Stomach (tissue), 9 donors: ENCODE data around the gene STK24. TPM values are rescaled to one million over a fixed set of nuclear protein-coding genes. Genes with fewer than 3 reads are reported as not detected.

Experiments
- DNase-seq, 2 donors: peaks; one replicate each; pipeline versions ENCODE4 v3.0.0 to v3.0.0-alpha.2; 2013 to 2019
- H3K27ac ChIP-seq, 5 donors: fragments of 200-600 bp in 4 of 5; sonication (generic) in 4 of 5; one replicate each; pipeline ENCODE4 v1.5.1; 2013 to 2019; ENCODE audit warnings: mild to moderate bottlenecking in 1 of 5, moderate library complexity in 1 of 5
- H3K27me3 ChIP-seq, 3 donors: fragments of 200-600 bp; sonication (generic); one replicate each; pipeline ENCODE4 v1.5.1; 2017 to 2019; ENCODE audit warnings: mixed run types in 1 of 3
- H3K36me3 ChIP-seq, 4 donors: fragments of 200-600 bp; sonication (generic); 1 replicate in 3 of 4; 2 replicates in 1 of 4; pipeline ENCODE4 v1.5.1; 2016 to 2019
- H3K4me1 ChIP-seq, 4 donors: fragments of 200-600 bp; sonication (generic); one replicate each; pipeline ENCODE4 v1.5.1; 2016 to 2019
- H3K4me3 ChIP-seq, 4 donors: fragments of 200-600 bp; sonication (generic) in 3 of 4; one replicate each; pipeline ENCODE4 v1.5.1; 2016 to 2019; ENCODE audit warnings: mild to moderate bottlenecking in 1 of 4
- H3K9me3 ChIP-seq, 4 donors: fragments of 200-600 bp; sonication (generic); one replicate each; pipeline ENCODE4 v1.5.1; 2016 to 2019
- CTCF ChIP-seq, 7 experiments: fragments of 450-650 bp in 4 of 7; fragments of 200-600 bp in 3 of 7; sonication (generic) in 3 of 7; IDR thresholded peaks; one replicate each; pipeline ENCODE4 v1.5.1; 2016 to 2019; ENCODE audit warnings: antibody characterized with exemption in 7 of 7, control low read depth in 2 of 7, mild to moderate bottlenecking in 1 of 7
- EP300 ChIP-seq: sonication (generic); formaldehyde crosslinking; IDR thresholded peaks from one replicate; pipeline ENCODE4 v1.6.1; 2017; ENCODE audit warnings: antibody characterized with exemption
- POLR2A ChIP-seq, 4 donors: fragments of 450-650 bp; IDR thresholded peaks; one replicate each; pipeline ENCODE4 v1.6.1; 2016; ENCODE audit warnings: antibody characterized with exemption in 4 of 4, control low read depth in 2 of 4, mild to moderate bottlenecking in 1 of 4, moderate library complexity in 1 of 4
- POLR2AphosphoS5 ChIP-seq, 3 donors: sonication (generic); formaldehyde crosslinking; IDR thresholded peaks; one replicate each; pipeline ENCODE4 v1.6.1; 2016; ENCODE audit warnings: antibody characterized with exemption in 3 of 3
- WGBS, 5 donors: extraction: QIAGEN DNeasy Blood & Tissue Kit in 3 of 5; methylation state at CpG; one replicate each; pipeline versions ENCODE4 v1.1.5 to v1.1.7; 2013 to 2018; 5-methylcytosine and 5-hydroxymethylcytosine counted together
- intact Hi-C: fragments of 100-400 bp; cut with DNase I; formaldehyde crosslinking; loops from one replicate; pipeline ENCODE4 v1.15.1; 2023; ENCODE audit warnings: low total_unique reads
- polyA plus RNA-seq, 3 donors: library from polyadenylated mRNA; stranded (reverse); fragments of 200-250 nt; gene quantifications; one replicate each; pipeline ENCODE4 v1.2.3, GENCODE V29; 2013
- total RNA-seq, 5 donors: library from RNA; depleted of rRNA; stranded (reverse); fragments of >200 nt; gene quantifications; one replicate each; pipeline versions ENCODE4 v1.1.0 to v1.2.3, GENCODE V29; 2014 to 2016
- donor health status: healthy with polysubstance abuse.
- donor health status: Bipolar disorder and iron deficiency.
- donor health status: healthy.

The STK24 gene
- total and polyA plus RNA-seq, 8 donors, result 33.0 to 139 (median 59.5) TPM

DNA sequence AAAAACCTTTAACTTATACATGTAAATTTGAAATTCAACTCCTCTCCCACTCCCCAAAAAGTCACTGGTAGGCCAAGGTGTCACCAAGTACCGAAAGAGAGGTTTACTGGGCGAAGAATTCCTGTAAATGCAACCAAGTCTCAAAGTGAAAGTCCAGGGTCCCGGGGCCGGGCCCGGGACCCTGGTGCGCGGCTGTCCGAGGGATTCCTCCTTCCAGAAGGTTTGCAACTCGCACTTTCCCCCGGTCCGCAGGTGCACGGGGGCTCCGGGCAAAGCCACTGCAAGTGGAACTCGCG is 1.1 kb downstream of the STK24 start:
- no peaks in the 10 kb centered on the region for H3K36me3 ChIP-seq
- no peaks in the 10 kb centered on the region for H3K27me3 ChIP-seq
- no peak for DNase-seq
- intact Hi-C loops, result no loop called here
- peak overlapping the region; percentile 94 to 99 (median 98) for H3K27ac ChIP-seq
- TF ChIP-seq CTCF (IDR thresholded peaks at IDR 0.05), result no peak
- TF ChIP-seq POLR2A (IDR thresholded peaks at IDR 0.05), result no peak
- TF ChIP-seq EP300, result no peak
- no peak for TF ChIP-seq POLR2AphosphoS5 (IDR thresholded peaks at IDR 0.05)
- WGBS, 5 donors, result 0 to 1% (median 0%) methylated on average over 15 of the region's 15 CpGs
- H3K4me3 ChIP-seq, result peak overlapping the region; percentile 77 to 96 (median 92)
- no peaks in the 10 kb centered on the region for H3K9me3 ChIP-seq
- H3K4me1 ChIP-seq, result peaks cover 20 to 69% (median 60%) of the 10 kb centered on the region in 4 donors

- intact Hi-C loops, result no loop called here
- peaks cover 25 to 75% (median 66%) of the 10 kb centered on the region in 4 donors for H3K4me1 ChIP-seq
- no peaks in the 10 kb centered on the region for H3K9me3 ChIP-seq
- peak overlapping the region; percentile 77 to 96 (median 92) for H3K4me3 ChIP-seq
- peak overlapping the region; percentile 94 to 99 (median 98) for H3K27ac ChIP-seq
- WGBS, 5 donors, result 17 to 23% (median 19%) methylated on average over 12 of the region's 12 CpGs
- no peaks in the 10 kb centered on the region for H3K36me3 ChIP-seq
- TF ChIP-seq POLR2AphosphoS5 (IDR thresholded peaks at IDR 0.05), result no peak
- no peak for TF ChIP-seq EP300
- no peak for TF ChIP-seq POLR2A (IDR thresholded peaks at IDR 0.05)
- TF ChIP-seq CTCF (IDR thresholded peaks at IDR 0.05), result no peak
- no peaks in the 10 kb centered on the region for H3K27me3 ChIP-seq
- DNase-seq, result peak in 1 of 2 donors; percentile 41
Measured at GRCh38 chr13:98575009-98575903, 1.7 kb downstream of the STK24 start.

GRCh38 chr13:98571955-98572662 is 4.8 kb downstream of the STK24 start:
- Histone ChIP-seq H3K4me1 (peaks cover 23 to 85% (median 73%) of the 10 kb centered on the region in 4 donors), H3K9me3 (no peaks in the 10 kb centered on the region), H3K36me3 (no peaks in the 10 kb centered on the region), H3K27me3 (no peaks in the 10 kb centered on the region), H3K27ac (peak overlapping the region; percentile 25 to 82 (median 65)), H3K4me3 (peak overlapping the region in 2 of 4 donors; percentile 1 to 37)
- intact Hi-C loops, result no loop called here
- no peak for TF ChIP-seq CTCF (IDR thresholded peaks at IDR 0.05)
- no peak for TF ChIP-seq EP300
- TF ChIP-seq POLR2A (IDR thresholded peaks at IDR 0.05), result no peak
- no peak for TF ChIP-seq POLR2AphosphoS5 (IDR thresholded peaks at IDR 0.05)
- WGBS, 5 donors, result 59 to 69% (median 62%) methylated on average over 11 of the region's 11 CpGs
- peak in 1 of 2 donors; percentile 37 for DNase-seq

- H3K27me3 ChIP-seq, result no peaks in the 10 kb centered on the region
- peak overlapping the region; percentile 3 to 37 (median 28) for H3K4me3 ChIP-seq
- intact Hi-C loops, result no loop called here
- peak; percentile 43 to 67 for DNase-seq
- TF ChIP-seq CTCF (IDR thresholded peaks at IDR 0.05) (no peak), POLR2AphosphoS5 (IDR thresholded peaks at IDR 0.05) (peak in 1 of 3 donors; percentile 10), EP300 (no peak), POLR2A (IDR thresholded peaks at IDR 0.05) (no peak)
- H3K4me1 ChIP-seq, result peaks cover 31 to 96% (median 85%) of the 10 kb centered on the region in 4 donors
- H3K9me3 ChIP-seq, result no peaks in the 10 kb centered on the region
- WGBS, 5 donors, result 13 to 28% (median 20%) methylated on average over 6 to 10 of the region's 10 CpGs
- no peaks in the 10 kb centered on the region for H3K36me3 ChIP-seq
- H3K27ac ChIP-seq, result peak overlapping the region; percentile 65 to 82 (median 66)
Measured at GRCh38 chr13:98570929-98571372, 6.0 kb downstream of the STK24 start.
